SW 1271 (cell line): ENCODE results near the gene OR7A5.
"Not testable (repeated sequence)": the region's sequence is repeated elsewhere in the genome, so short reads cannot be mapped to it uniquely, and the experiment has no call there.

Experiments
- DNase-seq, 2 experiments: peaks; one replicate each; lab custom pipeline; 2025; lab: John Stamatoyannopoulos, UW

Gene OR7A5

DNA sequence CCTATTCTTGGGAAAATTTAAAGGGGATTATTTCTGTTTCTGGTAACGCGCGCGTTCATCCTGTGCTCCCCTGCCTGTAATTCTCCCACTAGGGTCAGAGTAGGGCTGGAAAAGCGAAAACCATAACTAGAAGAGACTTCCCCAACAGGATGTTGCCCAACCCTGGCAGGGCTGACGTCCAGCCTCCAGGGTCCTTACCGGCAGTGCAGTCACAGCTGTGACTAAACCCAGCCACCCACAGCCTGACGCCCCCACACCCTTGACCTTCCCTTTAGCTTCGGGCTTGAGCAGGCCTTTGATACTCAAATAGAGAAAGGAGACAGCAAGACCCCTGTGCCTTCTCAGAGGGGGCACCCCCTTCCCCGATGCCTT, 50.3 kb downstream of the OR7A5 start:
- DNase-seq, result not testable (repeated sequence)

DNA sequence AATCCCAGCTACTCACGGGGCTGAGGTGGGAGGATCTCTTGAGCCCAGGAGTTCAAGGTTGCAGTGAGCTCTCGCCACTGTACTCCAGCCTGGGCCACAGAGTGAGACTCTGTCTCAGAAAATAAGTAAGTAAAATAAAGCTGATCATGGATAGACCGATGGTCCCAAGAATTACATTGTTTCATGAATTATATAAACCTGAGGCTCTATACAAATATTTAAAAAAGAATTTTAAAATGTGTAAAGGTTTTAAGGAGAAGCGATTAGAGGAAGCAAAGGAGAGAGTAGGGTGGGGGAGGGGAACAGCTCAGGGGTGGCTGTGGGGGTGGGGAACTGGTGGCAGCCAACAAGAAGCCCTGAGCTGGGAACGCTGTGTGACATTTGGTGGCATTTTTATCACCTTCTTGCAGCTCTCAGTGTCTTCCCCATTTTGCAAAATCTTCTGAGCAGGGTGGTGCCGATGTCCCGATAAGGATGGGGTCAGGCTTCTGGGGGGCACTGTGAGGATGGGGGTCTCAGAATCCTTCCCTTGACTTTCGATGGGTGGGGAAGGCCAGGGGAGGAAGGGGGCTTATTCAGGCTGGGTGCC, 51.5 kb downstream of the OR7A5 start:
- DNase-seq, result not testable (repeated sequence)

DNA sequence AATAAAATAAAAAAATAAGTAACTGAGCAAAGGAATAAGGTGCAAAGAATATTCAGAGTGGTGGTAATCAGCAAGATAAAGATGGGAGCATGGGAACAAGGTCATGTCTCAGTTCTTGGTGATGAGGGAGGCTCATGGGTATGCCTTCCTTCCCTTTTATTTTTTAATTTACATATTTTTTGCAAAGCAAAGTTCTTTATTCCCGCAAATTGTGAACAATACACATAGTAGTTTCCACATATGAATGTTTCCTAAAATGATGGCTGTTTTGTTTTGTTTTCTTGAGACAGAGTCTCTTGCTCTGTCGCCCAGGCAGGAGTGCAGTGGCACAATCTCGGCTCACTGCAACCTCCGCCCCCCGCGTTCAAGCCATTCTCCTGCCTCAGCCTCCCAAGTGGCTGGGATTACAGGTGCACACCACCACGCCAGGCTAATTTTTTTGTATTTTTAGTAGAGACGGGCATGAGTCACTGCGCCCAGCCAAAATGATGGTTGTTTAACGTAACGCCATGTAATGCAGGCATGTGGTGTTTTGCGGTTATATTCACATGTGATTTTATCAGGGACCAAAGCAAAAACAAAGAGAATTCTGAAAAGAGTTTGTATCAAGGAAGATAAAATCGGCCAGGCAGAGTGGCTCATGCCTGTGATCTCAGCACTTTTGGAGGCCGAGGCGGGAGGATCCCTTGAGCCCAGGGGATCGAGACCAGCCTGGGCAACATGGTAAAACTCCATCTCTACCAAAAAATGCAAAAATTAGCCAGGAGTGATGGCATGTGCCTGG, 52.2 kb downstream of the OR7A5 start:
- no peak for DNase-seq

DNA sequence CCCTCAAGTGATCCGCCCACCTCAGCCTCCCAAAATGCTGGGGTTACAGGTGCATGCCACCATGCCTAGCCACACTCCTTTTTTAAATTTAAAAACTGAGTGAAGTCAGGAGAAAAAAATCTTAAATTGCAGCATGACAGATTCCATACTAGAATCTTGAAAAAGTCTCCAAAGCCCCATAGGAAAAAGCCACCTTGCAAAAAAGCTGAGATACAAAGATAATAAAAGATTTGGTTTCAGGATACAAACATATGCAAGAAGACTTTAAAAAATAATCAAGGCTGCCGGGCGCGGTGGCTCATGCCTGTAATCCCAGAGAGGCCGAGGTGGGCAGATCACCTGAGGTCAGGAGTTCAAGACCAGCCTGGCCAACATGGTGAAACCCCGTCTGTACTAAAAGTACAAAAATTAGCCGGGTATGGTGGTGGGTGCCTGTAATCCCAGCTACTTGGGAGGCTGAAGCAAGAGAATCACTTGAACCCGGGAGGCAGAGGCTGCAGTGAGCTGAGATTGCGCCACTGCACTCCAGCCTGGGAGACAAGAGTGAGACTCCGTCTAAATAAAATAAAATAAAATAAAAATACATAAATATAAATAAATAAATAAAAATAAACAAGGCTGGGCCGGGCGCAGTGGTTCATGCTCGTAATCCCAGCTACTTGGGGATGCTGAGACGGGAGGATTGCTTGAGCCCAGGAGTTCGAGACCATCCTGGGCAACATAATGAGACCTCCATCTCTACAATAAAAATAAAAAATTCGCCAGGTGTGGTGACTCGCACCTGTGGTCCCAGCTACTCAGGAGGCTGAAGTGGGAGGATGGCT, 53.1 kb downstream of the OR7A5 start:
- DNase-seq, result not testable (repeated sequence)

DNA sequence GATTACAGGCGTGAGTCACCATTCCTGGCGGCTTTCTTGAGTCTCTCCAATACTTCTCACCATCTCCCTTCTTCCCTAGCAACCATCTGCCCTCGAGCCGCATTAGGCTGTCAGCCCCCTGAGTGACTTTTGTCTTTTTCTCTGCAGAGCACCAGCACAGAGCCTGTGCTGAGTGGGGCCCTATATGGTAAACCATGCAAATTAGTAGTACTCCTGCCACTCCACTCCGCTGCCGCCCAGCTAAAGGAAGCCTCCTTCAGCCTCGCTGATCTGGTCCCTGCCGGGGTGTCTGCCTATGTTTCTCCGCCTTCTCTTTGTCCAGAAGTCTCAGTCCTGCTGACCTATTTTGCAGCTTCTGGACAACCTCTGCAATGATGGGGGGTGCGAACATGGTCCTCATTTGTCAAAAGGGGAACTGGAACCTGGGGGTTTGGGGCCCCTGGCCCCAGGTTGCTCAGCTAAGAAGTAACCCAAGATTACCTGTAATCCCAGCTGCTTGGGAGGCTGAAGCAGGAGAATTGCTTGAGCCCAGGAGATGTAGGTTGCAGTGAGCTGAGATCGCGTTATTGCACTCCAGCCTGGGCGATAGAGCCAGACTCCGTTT, 54.3 kb downstream of the OR7A5 start:
- DNase-seq, result not testable (repeated sequence)

DNA sequence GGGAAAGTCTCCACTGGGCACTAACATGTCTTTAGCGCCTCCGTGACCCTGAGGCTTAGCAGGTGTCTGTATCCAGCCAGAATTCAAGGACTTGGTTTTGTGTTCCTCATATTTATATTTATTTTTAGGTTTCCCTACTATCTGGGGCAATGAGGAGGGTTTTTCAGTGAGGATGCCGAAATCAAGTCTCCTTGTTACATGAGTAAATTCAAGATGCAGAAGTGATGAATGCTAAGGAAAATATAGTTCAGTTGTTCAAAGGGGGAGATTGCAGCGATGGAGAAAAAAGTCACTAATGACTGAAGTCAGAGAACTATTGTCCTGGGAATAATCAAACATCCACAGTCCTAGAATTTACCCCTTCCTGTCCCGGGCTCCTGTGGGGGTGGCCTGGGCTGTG, 55.8 kb downstream of the OR7A5 start:
- no peak for DNase-seq

DNA sequence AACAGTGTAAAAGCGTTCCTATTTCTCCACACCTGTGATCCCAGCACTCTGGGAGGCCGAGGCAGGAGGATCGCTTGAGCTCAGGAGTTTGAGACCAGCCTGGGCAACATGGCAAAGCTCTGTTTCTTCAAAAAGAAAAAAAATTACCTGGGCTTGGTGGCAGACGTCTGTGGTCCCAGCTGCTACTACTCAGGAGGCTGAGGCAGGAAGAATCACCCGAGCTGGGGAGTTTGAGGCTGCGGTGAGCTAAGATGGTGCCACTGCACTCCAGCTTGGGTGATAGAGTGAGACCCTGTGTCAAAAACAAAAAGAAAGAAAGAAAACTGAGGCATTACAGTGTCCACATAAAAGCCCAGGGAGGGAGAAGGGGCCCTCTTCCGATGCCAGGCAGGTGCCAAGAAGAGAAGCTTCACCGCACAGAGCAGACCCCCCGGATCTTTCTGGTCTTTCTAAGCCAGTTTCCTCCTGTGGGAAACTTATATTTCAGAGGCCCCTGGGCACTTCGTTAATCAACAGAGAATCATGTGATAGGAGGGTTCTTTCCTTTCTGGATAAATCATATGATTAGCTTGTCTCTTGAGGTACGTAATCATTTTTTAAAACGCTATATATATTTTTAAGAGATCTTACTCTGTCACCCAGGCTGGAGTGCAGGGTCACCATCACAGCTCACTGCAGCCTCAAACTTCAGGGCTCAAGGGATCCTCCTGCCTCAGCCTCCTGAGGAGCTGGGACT, 56.7 kb downstream of the OR7A5 start, which contains the start of gene ADGRE2:
Gene ADGRE2, minus strand, starts transcription at position 451 of the 736 bp plus-strand sequence. CDS start 1,804 bp downstream, outside the sequence.
- not testable (repeated sequence) for DNase-seq

DNA sequence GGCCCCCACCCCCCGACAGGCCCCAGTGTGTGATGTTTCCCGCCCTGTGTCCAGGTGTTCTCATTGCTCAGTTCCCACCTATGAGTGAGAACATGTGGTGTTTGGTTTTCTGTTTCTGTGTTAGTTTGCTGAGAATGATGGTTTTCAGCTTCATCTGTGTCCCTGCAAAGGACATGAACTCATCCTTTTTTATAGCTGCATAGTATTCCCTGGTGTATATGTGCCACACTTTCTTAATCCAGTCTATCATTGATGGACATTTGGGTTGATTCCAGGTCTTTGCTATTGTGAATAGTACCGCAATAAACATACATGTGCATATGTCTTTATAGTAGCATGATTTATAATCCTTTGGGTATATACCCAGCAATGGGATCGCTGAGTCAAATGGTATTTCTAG, 57.3 kb downstream of the OR7A5 start:
- DNase-seq, result not testable (repeated sequence)
